Measurements from ENCODE around the gene BATF2.
"Not testable (repeated sequence)": the region's sequence is repeated elsewhere in the genome, so short reads cannot be mapped to it uniquely, and the experiment has no call there.

BATF2 gene

DNA sequence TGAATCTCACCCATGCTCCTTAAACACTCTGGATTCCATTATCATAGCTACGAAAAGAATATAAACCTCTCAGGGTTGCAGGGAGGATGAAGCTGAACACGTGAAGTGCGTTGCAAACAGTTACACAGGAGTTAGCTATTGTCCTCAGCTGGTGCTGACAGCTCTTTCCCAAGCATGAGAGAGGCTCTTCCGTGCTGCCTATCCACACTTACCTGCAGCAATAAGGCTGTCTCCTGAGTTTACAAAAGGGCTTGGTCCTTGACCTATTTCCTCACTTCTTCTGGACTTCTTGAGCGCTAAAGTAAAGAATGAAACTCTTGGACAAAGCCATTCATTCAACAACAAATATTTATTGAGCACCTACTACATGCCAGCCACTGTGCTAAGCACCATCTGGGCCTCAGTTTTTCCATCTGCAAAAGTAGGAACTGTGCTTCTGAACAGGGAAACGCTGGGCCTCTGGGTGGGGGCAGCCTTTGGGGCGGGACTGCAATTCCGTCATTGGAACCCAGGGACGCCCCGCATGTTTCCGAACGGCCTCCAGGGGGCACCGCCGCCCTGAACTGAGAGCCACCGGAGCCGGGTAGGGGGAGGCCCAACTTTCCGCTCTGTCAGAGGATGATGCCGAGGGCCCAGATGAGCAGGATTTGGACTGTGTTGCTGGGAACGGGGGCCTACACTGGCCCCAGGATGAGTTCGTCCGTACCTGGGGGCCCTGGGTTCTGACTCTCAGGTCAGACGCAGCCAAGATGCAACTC is 16.5 kb upstream of the BATF2 start:
- DNase-seq (ENCODE audit: low spot score) = peak; percentile 92

DNA sequence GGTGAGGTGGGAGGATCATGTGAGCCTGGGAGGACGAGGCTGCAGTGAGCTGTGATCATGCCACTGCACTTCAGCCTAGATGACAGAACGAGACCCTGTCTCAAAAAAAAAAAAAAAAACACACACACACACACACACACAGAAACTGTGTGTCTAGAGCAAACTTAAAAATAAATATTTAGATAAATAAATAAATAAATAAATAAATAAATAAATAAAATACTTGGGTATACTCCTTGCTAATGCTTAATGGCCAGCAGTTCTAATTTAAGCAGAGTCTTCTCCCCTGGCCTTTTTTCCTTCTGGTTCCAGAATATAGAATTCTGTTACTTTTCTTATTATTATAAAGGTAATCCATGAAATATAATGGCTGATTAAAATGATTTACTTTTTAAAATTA is 12.1 kb upstream of the BATF2 start:
- no peak for DNase-seq (ENCODE audit: low spot score)

DNA sequence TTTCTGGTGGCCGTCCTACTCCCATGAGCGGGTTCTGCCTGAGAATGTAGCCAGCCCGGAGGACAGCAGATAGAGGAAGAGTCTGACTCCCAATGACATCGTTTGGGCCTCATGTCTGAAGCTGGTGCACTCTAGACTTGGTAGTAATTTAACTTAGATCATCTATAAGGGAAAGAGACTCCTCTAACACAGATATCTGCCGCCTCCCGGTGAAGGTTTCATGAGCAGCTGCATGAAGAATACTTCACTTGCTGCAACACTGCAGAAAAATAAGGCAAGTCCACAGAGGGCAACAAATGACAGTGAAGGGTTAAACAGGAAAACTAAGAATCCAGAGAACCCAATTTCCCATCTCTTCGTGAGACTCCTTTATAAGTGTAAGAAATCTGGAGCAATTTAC is 11.2 kb upstream of the BATF2 start:
- DNase-seq (ENCODE audit: low spot score) = no peak

GRCh38 chr11:65003968-65004367 is 7.2 kb upstream of the BATF2 start:
- not testable (repeated sequence) for DNase-seq (ENCODE audit: low spot score)

DNA sequence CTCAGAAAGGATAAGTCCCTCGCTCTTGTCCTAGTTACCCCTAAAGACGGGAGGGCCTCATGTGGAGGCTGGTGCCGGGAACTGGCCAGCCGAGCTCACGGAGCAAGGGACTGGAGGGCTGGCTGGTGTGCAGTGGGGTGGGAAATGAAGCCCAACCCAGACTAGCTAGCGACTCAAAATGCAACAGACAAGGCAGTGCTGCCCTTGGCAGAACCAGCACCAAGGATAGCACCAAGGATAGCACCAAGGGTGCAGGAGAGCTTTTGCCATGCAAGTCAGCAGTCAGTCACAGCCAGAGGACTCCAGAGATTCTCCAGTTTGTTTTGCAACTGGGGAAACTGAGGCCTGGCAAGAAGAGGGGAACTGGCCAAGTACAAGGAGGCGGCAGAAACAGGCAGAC is 6.5 kb upstream of the BATF2 start:
- DNase-seq (ENCODE audit: low spot score) = no peak

GRCh38 chr11:65002706-65003105 is 5.9 kb upstream of the BATF2 start:
- no peak for DNase-seq (ENCODE audit: low spot score)

- DNase-seq (ENCODE audit: low spot score) = no peak
Observed at GRCh38 chr11:64999478-64999877, 2.7 kb upstream of the BATF2 start.

- DNase-seq (ENCODE audit: low spot score) = no peak
Observed at GRCh38 chr11:64998690-64999431, 2.1 kb upstream of the BATF2 start.

- DNase-seq (ENCODE audit: low spot score) = no peak
Observed at GRCh38 chr11:64998141-64998540, 1.4 kb upstream of the BATF2 start.

DNA sequence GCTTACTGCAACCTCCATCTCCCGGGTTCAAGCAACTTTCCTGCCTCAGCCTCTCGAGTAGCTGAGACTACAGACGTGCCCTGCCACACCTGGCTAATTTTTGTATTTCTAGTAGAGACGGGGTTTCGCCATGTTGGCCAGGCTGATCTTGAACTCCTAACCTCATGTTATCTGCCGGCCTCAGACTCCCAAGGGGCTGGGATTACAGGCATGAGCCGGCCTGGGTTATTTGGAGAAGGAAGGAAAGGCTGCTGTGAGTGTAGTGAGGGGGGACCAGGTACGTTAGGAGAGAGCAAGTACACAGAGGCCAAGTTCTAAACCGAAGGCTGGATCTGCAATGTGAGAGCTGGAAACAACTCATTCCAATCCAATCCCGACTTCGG is 453 bp downstream of the BATF2 start:
- DNase-seq (ENCODE audit: low spot score) = no peak

- no peak for DNase-seq (ENCODE audit: low spot score)
Observed at GRCh38 chr11:64994318-64994717, 2.5 kb downstream of the BATF2 start.

- DNase-seq (ENCODE audit: low spot score) = no peak
Observed at GRCh38 chr11:64990222-64990923, 6.4 kb downstream of the BATF2 start.

GRCh38 chr11:64989416-64989815 is 7.4 kb downstream of the BATF2 start:
- DNase-seq (ENCODE audit: low spot score) = no peak

- no peak for DNase-seq (ENCODE audit: low spot score)
Observed at GRCh38 chr11:64987998-64988854, 8.5 kb downstream of the BATF2 start.

- not testable (repeated sequence) for DNase-seq (ENCODE audit: low spot score)
Observed at GRCh38 chr11:64983339-64983738, 13.4 kb downstream of the BATF2 start.

DNA sequence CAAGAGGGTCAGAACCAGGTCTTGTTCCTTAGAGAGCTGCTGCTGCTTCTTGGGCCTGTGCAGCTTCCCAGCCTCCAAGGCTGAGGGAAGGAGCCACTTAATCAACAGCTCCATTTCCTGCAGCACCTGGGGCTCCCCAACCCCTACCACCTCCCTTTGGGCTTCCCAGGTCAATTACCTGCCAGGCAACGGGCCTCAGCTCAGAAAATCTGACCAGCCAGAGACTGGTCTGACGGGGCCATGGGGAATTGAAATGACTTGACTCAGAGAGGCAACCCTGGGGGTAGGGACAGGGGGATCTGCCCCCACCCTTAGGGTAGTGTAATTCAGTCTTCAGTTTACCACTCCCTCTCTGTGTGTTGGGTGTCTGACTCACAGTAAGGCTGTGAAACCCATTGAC is 20.1 kb downstream of the BATF2 start:
- no peak for DNase-seq (ENCODE audit: low spot score)

GRCh38 chr11:64974124-64974523 is 22.6 kb downstream of the BATF2 start:
- no peak for DNase-seq (ENCODE audit: low spot score)

DNA sequence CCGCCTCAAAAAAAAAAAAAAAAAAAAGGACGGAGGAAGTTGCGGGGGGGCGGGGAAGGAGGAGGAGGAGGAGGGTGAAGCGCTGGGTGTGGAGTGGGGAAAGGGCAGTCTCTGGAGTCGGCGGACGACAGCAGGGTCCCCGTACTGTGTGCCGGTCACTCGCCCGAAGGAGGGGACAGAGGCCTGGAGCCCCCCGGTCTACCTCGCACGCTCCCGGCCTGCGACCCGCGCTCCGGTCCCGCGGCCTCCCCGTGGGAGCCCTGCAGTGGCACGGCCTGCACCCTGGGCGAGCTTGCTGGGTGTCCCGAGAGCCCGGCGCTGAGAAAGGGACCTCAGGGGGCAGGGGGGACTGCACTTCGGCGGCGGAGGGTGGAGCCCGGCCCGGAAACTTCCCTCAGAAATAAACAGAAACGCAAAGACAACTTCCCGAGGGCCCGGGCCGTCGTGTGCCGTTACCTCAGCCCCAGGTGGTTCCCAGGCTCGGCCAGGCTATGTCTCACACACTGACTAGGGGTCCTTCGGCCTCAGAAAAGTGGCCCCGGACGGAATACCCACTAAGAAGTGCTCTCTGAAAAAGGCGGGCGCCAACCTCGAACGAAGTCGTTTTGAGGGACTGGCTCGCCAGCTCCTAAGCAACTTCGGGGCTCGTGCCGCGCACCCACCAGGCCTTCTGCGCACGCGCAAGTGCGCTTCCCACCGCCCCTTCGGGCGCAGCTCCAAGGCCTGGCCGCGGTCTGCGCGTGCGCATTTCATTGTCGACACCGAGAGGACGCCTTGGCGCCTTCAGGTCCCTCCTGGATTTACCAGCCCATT is 25.1 kb downstream of the BATF2 start, which contains the start of gene MAJIN:
MAJIN (minus strand) TSS at position 688 of the 813 bp plus-strand sequence. CDS start 12,703 bp downstream, outside the sequence.
- no peak for DNase-seq (ENCODE audit: low spot score)

- DNase-seq (ENCODE audit: low spot score) = peak; percentile 11
Observed at GRCh38 chr11:64970731-64971151, 26.0 kb downstream of the BATF2 start.

- peak; percentile 81 for DNase-seq (ENCODE audit: low spot score)
Observed at GRCh38 chr11:64969209-64969608, 27.6 kb downstream of the BATF2 start.

- no peak for DNase-seq (ENCODE audit: low spot score)
Observed at GRCh38 chr11:64967375-64967774, 29.4 kb downstream of the BATF2 start.

Data from RKO (cell line).